H9 (cell line): ENCODE data around the gene MGAT5. TPM values are rescaled to one million over a fixed set of nuclear protein-coding genes. Genes with fewer than 3 reads are reported as not detected.

Source experiments
- DNase-seq: peaks from one replicate; pipeline ENCODE4 v3.0.0-alpha.2; 2017
- H2AFZ ChIP-seq: one replicate; pipeline ENCODE4 v1.6.1; 2013; ENCODE audit warnings: mild to moderate bottlenecking, low read length, control low read depth, moderate library complexity
- H2AK5ac ChIP-seq: 2 replicates; pipeline ENCODE4 v1.6.1; 2013; ENCODE audit warnings: low read length, control low read depth, mixed read lengths; ENCODE audit not compliant: insufficient read length
- H2BK120ac ChIP-seq: one replicate; pipeline ENCODE4 v1.6.1; 2013; ENCODE audit warnings: low read depth, mild to moderate bottlenecking, low read length, control low read depth, inconsistent platforms; ENCODE audit not compliant: poor library complexity, severe bottlenecking
- H2BK12ac ChIP-seq: 2 replicates; pipeline ENCODE4 v1.6.1; 2013; ENCODE audit warnings: low read length, control low read depth, mixed read lengths, low read depth; ENCODE audit not compliant: insufficient read length
- H2BK15ac ChIP-seq: 2 replicates; pipeline ENCODE4 v1.6.1; 2013; ENCODE audit warnings: low read depth, low read length, control low read depth
- H2BK20ac ChIP-seq: one replicate; pipeline ENCODE4 v1.6.1; 2013; ENCODE audit warnings: low read depth, mild to moderate bottlenecking, low read length, control low read depth, inconsistent platforms; ENCODE audit not compliant: poor library complexity, severe bottlenecking
- H2BK5ac ChIP-seq: 2 replicates; pipeline ENCODE4 v1.6.1; 2013; ENCODE audit warnings: low read length, control low read depth, mixed read lengths; ENCODE audit not compliant: insufficient read length
- H3K14ac ChIP-seq: 2 replicates; pipeline ENCODE4 v1.6.1; 2013; ENCODE audit warnings: low read length, control low read depth; ENCODE audit not compliant: insufficient read depth
- H3K18ac ChIP-seq: 2 replicates; pipeline ENCODE4 v1.6.1; 2013; ENCODE audit warnings: low read depth, mild to moderate bottlenecking, mixed read lengths, low read length, control low read depth; ENCODE audit not compliant: insufficient read length
- H3K23ac ChIP-seq: 2 replicates; pipeline ENCODE4 v1.6.1; 2013; ENCODE audit warnings: low read length, control low read depth, mixed read lengths, low read depth; ENCODE audit not compliant: insufficient read length
- H3K23me2 ChIP-seq: 2 replicates; pipeline ENCODE4 v1.6.1; 2013; ENCODE audit warnings: low read depth, mild to moderate bottlenecking, mixed read lengths, low read length, control low read depth; ENCODE audit not compliant: insufficient read length, poor library complexity, severe bottlenecking
- H3K27ac ChIP-seq: 2 replicates; pipeline ENCODE4 v1.5.1; 2013; ENCODE audit warnings: low read length, control low read depth, mixed read lengths, low read depth; ENCODE audit not compliant: insufficient read length
- H3K27me3 ChIP-seq: 2 replicates; pipeline ENCODE4 v1.6.1; 2013; ENCODE audit warnings: low read length, control low read depth, inconsistent platforms; ENCODE audit not compliant: insufficient read depth
- H3K4ac ChIP-seq: 2 replicates; pipeline ENCODE4 v1.6.1; 2013; ENCODE audit warnings: low read depth, mild to moderate bottlenecking, control low read depth, inconsistent platforms, low read length, moderate library complexity
- H3K4me1 ChIP-seq: 2 replicates; pipeline ENCODE4 v1.6.1; 2013; ENCODE audit warnings: low read length, control low read depth, inconsistent platforms; ENCODE audit not compliant: insufficient read depth
- H3K4me2 ChIP-seq: 2 replicates; pipeline ENCODE4 v1.6.1; 2013; ENCODE audit warnings: low read length, control low read depth, mixed read lengths; ENCODE audit not compliant: insufficient read length, insufficient read depth
- H3K56ac ChIP-seq: 2 replicates; pipeline ENCODE4 v1.6.1; 2013; ENCODE audit warnings: low read depth, mild to moderate bottlenecking, mixed read lengths, low read length, control low read depth; ENCODE audit not compliant: insufficient read length
- H3K79me1 ChIP-seq: 2 replicates; pipeline ENCODE4 v1.6.1; 2013; ENCODE audit warnings: low read depth, mild to moderate bottlenecking, moderate library complexity, low read length, control low read depth, inconsistent platforms; ENCODE audit not compliant: insufficient read depth, poor library complexity, severe bottlenecking
- H3K79me2 ChIP-seq: 2 replicates; pipeline ENCODE4 v1.6.1; 2013; ENCODE audit warnings: low read length, control low read depth, inconsistent platforms; ENCODE audit not compliant: insufficient read depth
- H3K9ac ChIP-seq: 2 replicates; pipeline ENCODE4 v1.6.1; 2013; ENCODE audit warnings: low read length, control low read depth, mixed read lengths; ENCODE audit not compliant: insufficient read length; ENCODE audit errors: extremely low read depth
- H3K9me3 ChIP-seq: one replicate; pipeline ENCODE4 v1.6.1; 2013; ENCODE audit warnings: low read depth, low read length, inconsistent platforms; ENCODE audit not compliant: control insufficient read depth
- H3T11ph ChIP-seq: one replicate; pipeline ENCODE4 v1.6.1; 2013; ENCODE audit warnings: mild to moderate bottlenecking, low read length, control low read depth, inconsistent platforms
- H4K20me1 ChIP-seq: one replicate; pipeline ENCODE4 v1.6.1; 2013; ENCODE audit not compliant: control insufficient read depth, insufficient read length, insufficient read depth
- H4K5ac ChIP-seq: 2 replicates; pipeline ENCODE4 v1.6.1; 2013; ENCODE audit warnings: low read depth, mild to moderate bottlenecking, mixed read lengths, low read length, control low read depth; ENCODE audit not compliant: insufficient read length
- H4K8ac ChIP-seq: replicated peaks from 2 replicates; pipeline ENCODE4 v1.6.1; 2013; ENCODE audit warnings: low read length, control low read depth, mixed read lengths, low read depth; ENCODE audit not compliant: insufficient read length
- H4K91ac ChIP-seq: 2 replicates; pipeline ENCODE4 v1.6.1; 2013; ENCODE audit warnings: low read depth, mild to moderate bottlenecking, moderate library complexity, mixed read lengths, low read length, control low read depth; ENCODE audit not compliant: insufficient read length
- H3K27ac Mint-ChIP-seq, 3 experiments: 2 replicates in 2 of 3; 3 replicates in 1 of 3; pipeline ENCODE4 v1.8.0; 2020 to 2021; ENCODE audit warnings: mixed read lengths in 3 of 3, mild to moderate bottlenecking in 1 of 3, moderate library complexity in 1 of 3
- H3K27me3 Mint-ChIP-seq: 2 replicates; pipeline ENCODE4 v1.8.0; 2021; ENCODE audit warnings: low read depth, mild to moderate bottlenecking, moderate library complexity, mixed read lengths
- H3K36me3 Mint-ChIP-seq, 3 experiments: 2 replicates in 2 of 3; 3 replicates in 1 of 3; pipeline ENCODE4 v1.8.0; 2020 to 2021; ENCODE audit warnings: low read depth in 3 of 3, mixed read lengths in 3 of 3; ENCODE audit not compliant: insufficient read depth in 1 of 3
- H3K4me1 Mint-ChIP-seq, 2 experiments: 2 replicates each; pipeline ENCODE4 v1.8.0; 2020; ENCODE audit warnings: mixed read lengths in 2 of 2
- H3K4me3 Mint-ChIP-seq, 2 experiments: 2 replicates in 1 of 2; 3 replicates in 1 of 2; pipeline ENCODE4 v1.8.0; 2020 to 2021; ENCODE audit warnings: mild to moderate bottlenecking in 2 of 2, mixed read lengths in 2 of 2, moderate library complexity in 1 of 2
- H3K9me3 Mint-ChIP-seq, 2 experiments: 2 replicates in 1 of 2; 3 replicates in 1 of 2; pipeline ENCODE4 v1.8.0; 2020; ENCODE audit warnings: mild to moderate bottlenecking in 2 of 2, mixed read lengths in 2 of 2, moderate library complexity in 1 of 2
- CTCF ChIP-seq: fragments of 200-600 bp; sonication (generic); conservative IDR thresholded peaks from 3 replicates; pipeline ENCODE4 v1.8.0; 2021; ENCODE audit warnings: antibody characterized with exemption, mild to moderate bottlenecking
- WGBS: extraction: QIAGEN DNeasy Blood & Tissue Kit; methylation state at CpG from one replicate; pipeline ENCODE4 v1.1.7; 2013; ENCODE audit warnings: missing lambda C conversion rate, low lambda C conversion rate, mixed read lengths; ENCODE audit not compliant: insufficient read length; ENCODE audit errors: extremely low coverage; 5-methylcytosine and 5-hydroxymethylcytosine counted together
- total RNA-seq: library from RNA; stranded (reverse); gene quantifications from 2 replicates; pipeline ENCODE4 v1.2.1, GENCODE V29; 2021

Gene MGAT5
- total RNA-seq, 1 experiment from 2014 or later, result 25.7 TPM

- Histone ChIP-seq H3K23me2 (no peaks in the 10 kb centered on the region), H3K4me2 (no peak overlapping the region), H2AFZ (no peak overlapping the region), H4K91ac (no peak overlapping the region), H3K14ac (no peak overlapping the region), H3K4me1 (peaks cover 10% of the 10 kb centered on the region; the same call in 1 of the 2 replicates), H3K27ac (no peak overlapping the region), H2BK120ac (no peak overlapping the region), H2BK12ac (no peak overlapping the region), H3K79me2 (0 out of 2 replicates have a peak, but pooled peaks cover 2% of the 10 kb centered on the region), H3K9ac (no peak overlapping the region), H2AK5ac (no peak overlapping the region), H3T11ph (no peak overlapping the region), H3K18ac (no peak overlapping the region), H3K27me3 (no peaks in the 10 kb centered on the region), H2BK5ac (no peak overlapping the region), H3K4ac (no peak overlapping the region), H4K8ac (no peak overlapping the region), H3K9me3 (no peaks in the 10 kb centered on the region), H3K23ac (no peak overlapping the region), H3K79me1 (no peaks in the 10 kb centered on the region), H3K56ac (no peak overlapping the region), H2BK15ac (no peak overlapping the region), H4K5ac (no peak overlapping the region), H4K20me1 (no peaks in the 10 kb centered on the region), H2BK20ac (no peak overlapping the region)
- DNase-seq, result no peak
- Mint-ChIP-seq H3K27ac (no peak overlapping the region; a peak in 1 of 7 replicates), H3K36me3 (peaks cover 0 to 5% (median 0%) of the 10 kb centered on the region in 3 experiments; a peak in 3 of 7 replicates), H3K4me3 (no peak overlapping the region), H3K27me3 (no peaks in the 10 kb centered on the region), H3K4me1 (peaks cover 21 to 26% of the 10 kb centered on the region in 2 experiments), H3K9me3 (no peaks in the 10 kb centered on the region)
- WGBS, result no CpG with 5 or more reads among the region's 8 CpGs
- no peak for TF ChIP-seq CTCF
Measured at GRCh38 chr2:134259994-134260393, 6.1 kb downstream of the MGAT5 start.
